HEK293T (cell line): ENCODE results near the gene MET.

Experiments used
- CTCF ChIA-PET: fragments of 350-600 bp; formaldehyde crosslinking; extraction: SDS; loops from one replicate; lab custom pipeline; 2021; ENCODE audit warnings: antibody characterized with exemption, inconsistent platforms; lab: Yijun Ruan, JAX
- POLR2A ChIA-PET: fragments of 350-600 bp; formaldehyde crosslinking; extraction: SDS; loops from one replicate; lab custom pipeline; 2020; ENCODE audit warnings: antibody characterized with exemption, inconsistent platforms; lab: Yijun Ruan, JAX
- DNase-seq: peaks from one replicate; pipeline ENCODE4 v3.0.0; 2012; ENCODE audit warnings: mixed read lengths; ENCODE audit errors: extremely low spot score
- ARNT ChIP-seq: fragments of 450-650 bp; IDR thresholded peaks from 2 replicates; pipeline ENCODE4 v1.6.1; 2017; ENCODE audit warnings: mild to moderate bottlenecking
- BHLHE40 ChIP-seq: fragments of 450-650 bp; IDR thresholded peaks from 2 replicates; pipeline ENCODE4 v1.6.1; 2016; ENCODE audit warnings: mild to moderate bottlenecking, moderate library complexity, borderline replicate concordance
- CTBP1 ChIP-seq: fragments of 450-650 bp; IDR thresholded peaks from 2 replicates; pipeline ENCODE4 v1.6.1; 2016; ENCODE audit warnings: borderline replicate concordance
- ELF4 ChIP-seq: fragments of 450-650 bp; IDR thresholded peaks from 2 replicates; pipeline ENCODE4 v1.6.1; 2017; ENCODE audit warnings: antibody characterized with exemption
- FOXA1 ChIP-seq: fragments of 450-650 bp; IDR thresholded peaks from 2 replicates; pipeline ENCODE4 v1.6.1; 2016; ENCODE audit warnings: mild to moderate bottlenecking
- FOXK2 ChIP-seq: fragments of 450-650 bp; IDR thresholded peaks from 2 replicates; pipeline ENCODE4 v1.6.1; 2016; ENCODE audit warnings: mild to moderate bottlenecking
- FOXM1 ChIP-seq: fragments of 450-650 bp; IDR thresholded peaks from 2 replicates; pipeline ENCODE4 v1.6.1; 2017; ENCODE audit warnings: mild to moderate bottlenecking, borderline replicate concordance
- HDGF ChIP-seq: fragments of 450-650 bp; IDR thresholded peaks from 2 replicates; pipeline ENCODE4 v1.6.1; 2017; ENCODE audit warnings: antibody characterized with exemption, borderline replicate concordance
- L3MBTL2 ChIP-seq: fragments of 450-650 bp; conservative IDR thresholded peaks from 2 replicates; pipeline ENCODE4 v1.6.1; 2016; ENCODE audit warnings: mild to moderate bottlenecking
- LEF1 ChIP-seq: fragments of 450-650 bp; IDR thresholded peaks from 2 replicates; pipeline ENCODE4 v1.6.1; 2017; ENCODE audit warnings: mild to moderate bottlenecking, borderline replicate concordance
- NFRKB ChIP-seq: fragments of 450-650 bp; IDR thresholded peaks from 2 replicates; pipeline ENCODE4 v1.6.1; 2016; ENCODE audit warnings: mild to moderate bottlenecking, moderate library complexity
- SP1 ChIP-seq: fragments of 450-650 bp; IDR thresholded peaks from 2 replicates; pipeline ENCODE4 v1.6.1; 2017
- SUZ12 ChIP-seq: fragments of 450-650 bp; IDR thresholded peaks from 2 replicates; pipeline ENCODE4 v1.6.1; 2016; ENCODE audit warnings: mild to moderate bottlenecking
- TARDBP ChIP-seq: fragments of 450-650 bp; IDR thresholded peaks from 2 replicates; pipeline ENCODE4 v1.6.1; 2016
- ZNF384 ChIP-seq: fragments of 450-650 bp; IDR thresholded peaks from 2 replicates; pipeline ENCODE4 v1.6.1; 2016
- TF ChIP-seq, protein P1 (sequence below): fragments of 450-650 bp; IDR thresholded peaks from 2 replicates; pipeline ENCODE4 v1.6.1; 2016

MET gene

DNA sequence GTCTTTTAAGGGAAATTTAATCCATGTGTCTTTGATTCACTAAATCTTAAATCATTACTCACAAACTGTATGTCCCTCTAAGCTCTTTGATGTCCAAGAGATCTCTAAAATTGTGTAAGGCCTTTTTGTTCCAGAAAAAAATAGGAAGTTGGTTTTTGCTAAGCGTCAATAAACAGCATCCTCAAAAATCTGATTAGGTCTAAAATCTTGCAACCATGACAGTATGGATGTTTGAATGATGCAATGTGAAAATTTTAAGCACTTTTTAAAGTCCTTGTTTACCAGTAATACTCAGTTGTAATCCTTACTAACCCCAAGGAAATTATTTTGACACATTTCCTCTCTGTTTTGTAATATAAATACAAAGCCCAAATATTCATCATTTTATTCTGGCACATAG, 6.8 kb downstream of the MET start:
- no peak for TF ChIP-seq ZNF384
- TF ChIP-seq L3MBTL2, result no peak
- no peak for TF ChIP-seq BHLHE40
- no peak for TF ChIP-seq ARNT
- TF ChIP-seq CTBP1, result no peak
- no peak for TF ChIP-seq FOXA1
- no peak for TF ChIP-seq ELF4
- ChIA-PET POLR2A (no interaction called here), CTCF (interaction anchor here (0.6 kb wide), 1 partner anchor 9 kb away, joined by 4 read pairs; no protein-coding TSS in a partner anchor)
- no peak for DNase-seq

DNA sequence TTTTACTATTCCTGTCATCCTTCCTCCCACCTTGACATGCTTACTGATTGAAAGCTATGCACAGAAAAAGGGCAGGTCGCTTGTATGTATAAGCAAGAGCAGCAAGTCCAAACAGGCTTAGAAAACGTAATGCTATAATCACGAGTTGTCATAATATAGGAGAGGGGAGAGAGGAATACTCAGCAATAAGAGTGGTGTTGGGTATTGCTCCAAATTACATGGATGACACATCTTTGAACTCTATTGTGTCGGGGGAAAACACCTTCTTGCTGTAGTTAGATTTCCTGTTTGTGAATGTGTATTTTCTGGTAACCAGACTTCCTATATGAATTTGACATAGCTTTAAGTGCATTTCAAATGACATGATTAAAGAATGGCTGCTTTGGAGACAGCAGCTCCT, 7.5 kb downstream of the MET start:
- ChIA-PET POLR2A (no interaction called here), CTCF (no interaction called here)
- DNase-seq, result no peak
- no peak for TF ChIP-seq LEF1
- TF ChIP-seq FOXK2, result no peak
- TF ChIP-seq ARNT, result no peak
- TF ChIP-seq FOXA1, result no peak
- TF ChIP-seq HDGF, result no peak
- TF ChIP-seq FOXM1, result no peak

DNA sequence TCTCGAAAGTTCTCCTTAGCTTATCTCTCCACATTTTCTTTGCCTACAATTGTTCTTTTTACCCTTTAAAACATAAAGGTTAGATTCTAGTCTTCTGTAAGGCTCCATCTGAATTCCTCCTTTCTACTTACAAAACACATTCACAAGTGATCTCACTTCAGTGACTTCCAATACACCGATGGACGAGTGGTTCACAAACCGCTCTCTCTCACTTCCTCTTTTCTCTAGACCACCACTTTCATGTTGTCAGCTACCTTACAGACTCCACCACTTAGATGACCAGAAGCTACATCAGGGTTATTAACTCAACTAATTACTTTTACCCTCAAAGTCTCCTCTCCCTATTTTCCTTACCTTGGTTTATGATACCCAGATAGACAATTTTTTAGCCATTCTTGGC, 11.8 kb downstream of the MET start:
- no peak for DNase-seq
- POLR2A ChIA-PET, result no interaction called here
- CTCF ChIA-PET, result no interaction called here
- TF ChIP-seq NFRKB (no peak), SUZ12 (no peak), CTBP1 (no peak), TARDBP (no peak), FOXA1 (no peak), ARNT (no peak), FOXM1 (no peak), L3MBTL2 (no peak), SP1 (no peak), HDGF (no peak), BHLHE40 (no peak), LEF1 (no peak), ZNF384 (no peak)

DNA sequence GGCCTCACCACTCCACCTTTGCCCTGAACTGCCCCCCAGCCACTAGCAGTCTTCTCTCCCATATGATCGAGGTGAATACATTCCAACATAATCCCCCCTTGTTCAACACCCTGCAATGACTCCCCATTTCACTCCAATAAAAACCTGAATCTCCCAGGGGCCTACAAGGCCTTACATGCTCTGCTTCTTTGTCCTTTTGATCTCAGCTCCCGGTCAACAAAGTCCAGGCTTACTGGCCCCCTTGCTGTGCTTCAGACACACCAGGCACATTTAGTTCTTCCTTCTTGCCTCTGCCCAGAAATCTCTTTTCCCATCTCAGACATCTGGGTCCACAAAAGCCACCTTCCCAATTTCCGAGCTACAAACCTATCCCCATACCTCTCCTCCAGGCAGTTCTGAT, 14.0 kb downstream of the MET start:
- ChIA-PET CTCF (no interaction called here), POLR2A (interaction anchor here (1.1 kb wide), 1 partner anchor 13 kb away, joined by 3 read pairs; no protein-coding TSS in a partner anchor)
- no peak for DNase-seq
- no peak for TF ChIP-seq LEF1
- TF ChIP-seq FOXA1, result no peak
- no peak for TF ChIP-seq FOXK2
- TF ChIP-seq NFRKB, result no peak
- TF ChIP-seq ELF4, result no peak
- TF ChIP-seq BHLHE40, result no peak
- no peak for TF ChIP-seq CTBP1
- TF ChIP-seq, protein P1, sequence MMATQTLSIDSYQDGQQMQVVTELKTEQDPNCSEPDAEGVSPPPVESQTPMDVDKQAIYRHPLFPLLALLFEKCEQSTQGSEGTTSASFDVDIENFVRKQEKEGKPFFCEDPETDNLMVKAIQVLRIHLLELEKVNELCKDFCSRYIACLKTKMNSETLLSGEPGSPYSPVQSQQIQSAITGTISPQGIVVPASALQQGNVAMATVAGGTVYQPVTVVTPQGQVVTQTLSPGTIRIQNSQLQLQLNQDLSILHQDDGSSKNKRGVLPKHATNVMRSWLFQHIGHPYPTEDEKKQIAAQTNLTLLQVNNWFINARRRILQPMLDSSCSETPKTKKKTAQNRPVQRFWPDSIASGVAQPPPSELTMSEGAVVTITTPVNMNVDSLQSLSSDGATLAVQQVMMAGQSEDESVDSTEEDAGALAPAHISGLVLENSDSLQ, result no peak
- TF ChIP-seq L3MBTL2, result no peak
- no peak for TF ChIP-seq SP1
- TF ChIP-seq ARNT, result no peak
- TF ChIP-seq HDGF, result no peak
- TF ChIP-seq ZNF384, result no peak

DNA sequence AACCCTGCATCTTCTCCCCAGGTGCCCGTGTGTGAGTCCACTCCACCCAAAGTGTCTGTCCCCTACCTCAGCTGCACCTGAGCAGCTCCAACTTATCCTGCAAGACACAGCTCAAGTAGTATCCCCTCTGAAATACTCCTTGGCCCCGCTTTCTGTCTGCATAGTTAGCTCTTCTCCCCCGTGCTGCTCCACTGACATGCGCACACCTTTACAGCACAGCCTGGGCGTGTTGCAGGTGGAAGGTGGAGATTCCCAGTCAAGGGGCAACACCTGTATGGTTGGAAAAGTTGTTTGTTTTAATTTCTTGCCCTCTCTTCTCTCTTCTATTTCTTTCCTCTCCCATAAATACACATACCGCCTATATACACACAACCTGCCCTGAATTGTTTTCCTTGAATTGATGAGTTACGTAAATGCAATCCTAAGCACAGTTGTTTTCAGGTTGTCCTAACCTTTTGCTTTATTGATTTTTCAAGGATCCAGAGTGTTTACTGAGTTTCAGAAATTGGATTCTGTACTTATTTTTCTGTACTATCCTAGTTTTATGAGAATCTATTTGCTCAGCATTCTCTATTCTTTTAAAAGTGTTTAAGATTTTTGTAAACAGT, 14.9 kb downstream of the MET start:
- ChIA-PET CTCF (no interaction called here), POLR2A (no interaction called here)
- TF ChIP-seq FOXM1, result no peak
- TF ChIP-seq SUZ12, result no peak
- TF ChIP-seq SP1, result no peak
- TF ChIP-seq HDGF, result no peak
- TF ChIP-seq FOXK2, result no peak
- TF ChIP-seq, protein P1, result no peak
- TF ChIP-seq LEF1, result no peak
- TF ChIP-seq ELF4, result no peak
- TF ChIP-seq NFRKB, result no peak
- no peak for TF ChIP-seq ZNF384
- TF ChIP-seq FOXA1, result no peak
- TF ChIP-seq TARDBP, result no peak
- TF ChIP-seq ARNT, result no peak
- TF ChIP-seq L3MBTL2, result no peak
- TF ChIP-seq CTBP1, result no peak
- no peak for TF ChIP-seq BHLHE40
- no peak for DNase-seq

DNA sequence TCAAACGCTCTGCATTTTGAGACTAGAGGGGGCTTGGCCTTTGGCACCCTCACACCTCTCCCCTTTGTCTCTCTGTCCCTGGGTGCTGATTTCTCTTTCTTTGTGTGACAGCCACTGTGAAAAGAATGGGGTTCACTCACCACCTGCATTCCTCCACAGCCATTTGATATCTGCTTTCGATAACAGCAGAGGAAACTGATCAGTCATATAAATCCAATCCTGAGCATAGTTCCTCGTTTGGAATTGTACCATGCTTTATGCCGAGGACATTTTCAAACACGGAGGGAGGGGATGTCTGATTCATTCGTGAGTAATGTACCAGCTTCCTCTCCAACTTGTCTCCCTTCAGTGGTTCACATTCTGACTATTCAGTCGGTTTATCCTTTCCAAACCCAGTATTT, 15.8 kb downstream of the MET start:
- POLR2A ChIA-PET, result no interaction called here
- CTCF ChIA-PET, result interaction anchor here (0.6 kb wide), 1 partner anchor 9 kb away, joined by 4 read pairs; no protein-coding TSS in a partner anchor
- no peak for DNase-seq
- TF ChIP-seq ARNT (no peak), ZNF384 (no peak), BHLHE40 (no peak), LEF1 (no peak), CTBP1 (no peak), TARDBP (no peak), SP1 (no peak), NFRKB (no peak), L3MBTL2 (no peak), SUZ12 (no peak), FOXK2 (no peak), HDGF (no peak)
- TF ChIP-seq, protein P1, result no peak
